HEK293 (cell line): ENCODE measurements around the gene CFAP69.

Experiments
- CTCF ChIA-PET: fragments of 350-600 bp; formaldehyde crosslinking; extraction: SDS; loops from one replicate; lab custom pipeline; 2021; ENCODE audit warnings: antibody characterized with exemption; lab: Yijun Ruan, JAX
- POLR2A ChIA-PET: fragments of 300-600 bp; formaldehyde crosslinking; extraction: SDS; loops from one replicate; lab custom pipeline; 2020; ENCODE audit warnings: antibody characterized with exemption, inconsistent platforms; lab: Yijun Ruan, JAX
- H3K27ac ChIP-seq: fragments of 200-500 bp; sonication (Bioruptor generic); 2 replicates; pipeline ENCODE4 v1.5.1; 2014; ENCODE audit warnings: low read depth, low read length, control low read depth, inconsistent platforms; ENCODE audit errors: extremely low read depth
- H3K36me3 ChIP-seq, 2 experiments: fragments of 200-500 bp in 1 of 2; sonication (Bioruptor generic) in 1 of 2; 1 replicate in 1 of 2; 2 replicates in 1 of 2; pipeline ENCODE4 v1.5.1; 2014 to 2017; ENCODE audit warnings: inconsistent platforms in 2 of 2, low read length in 2 of 2; ENCODE audit not compliant: control insufficient read depth in 2 of 2, insufficient read depth in 1 of 2
- H3K4me1 ChIP-seq: fragments of 200-500 bp; sonication (Bioruptor generic); 2 replicates; pipeline ENCODE4 v1.5.1; 2014; ENCODE audit warnings: mild to moderate bottlenecking, low read length, inconsistent platforms; ENCODE audit not compliant: control insufficient read depth, insufficient read depth
- H3K4me3 ChIP-seq: 2 replicates; pipeline ENCODE4 v1.5.1; 2011; ENCODE audit warnings: low read depth, mild to moderate bottlenecking, control low read depth, low read length, moderate library complexity
- H3K9me3 ChIP-seq: fragments of 200-500 bp; sonication (Bioruptor generic); 2 replicates; pipeline ENCODE4 v1.5.1; 2014; ENCODE audit warnings: low read depth, low read length, inconsistent platforms; ENCODE audit not compliant: control insufficient read depth, insufficient read depth
- BCL11A ChIP-seq: fragments of 450-650 bp; formaldehyde crosslinking; IDR thresholded peaks from 2 replicates; pipeline ENCODE4 v1.5.1; 2016; ENCODE audit warnings: low read depth, missing biosample characterization, missing genetic modification characterization
- EGR2 ChIP-seq: fragments of 450-650 bp; formaldehyde crosslinking; IDR thresholded peaks from 2 replicates; pipeline ENCODE4 v1.5.1; 2016; ENCODE audit warnings: low read depth, missing biosample characterization, missing genetic modification characterization
- GLI2 ChIP-seq: fragments of 450-650 bp; formaldehyde crosslinking; IDR thresholded peaks from 2 replicates; pipeline ENCODE4; 2017; ENCODE audit warnings: missing biosample characterization, missing genetic modification characterization, low read depth, borderline replicate concordance
- PATZ1 ChIP-seq: fragments of 450-650 bp; formaldehyde crosslinking; IDR thresholded peaks from 2 replicates; pipeline ENCODE4 v1.5.1; 2016; ENCODE audit warnings: missing biosample characterization, missing genetic modification characterization
- PRDM10 ChIP-seq: fragments of 450-650 bp; formaldehyde crosslinking; IDR thresholded peaks from 2 replicates; pipeline ENCODE4 v1.5.1; 2016; ENCODE audit warnings: missing biosample characterization, missing genetic modification characterization
- WT1 ChIP-seq: fragments of 450-650 bp; formaldehyde crosslinking; IDR thresholded peaks from 2 replicates; pipeline ENCODE4 v1.5.1; 2016; ENCODE audit warnings: missing biosample characterization, missing genetic modification characterization
- ZBTB20 ChIP-seq: fragments of 450-650 bp; formaldehyde crosslinking; IDR thresholded peaks from 2 replicates; pipeline ENCODE4 v1.5.1; 2016; ENCODE audit warnings: missing biosample characterization, missing genetic modification characterization
- ZNF140 ChIP-seq: fragments of 450-650 bp; formaldehyde crosslinking; IDR thresholded peaks from 2 replicates; pipeline ENCODE4 v1.5.1; 2016; ENCODE audit warnings: missing biosample characterization, missing genetic modification characterization
- ZNF16 ChIP-seq: fragments of 450-650 bp; formaldehyde crosslinking; IDR thresholded peaks from 2 replicates; pipeline ENCODE4 v1.5.1; 2016; ENCODE audit warnings: low read depth, missing biosample characterization, missing genetic modification characterization
- ZNF23 ChIP-seq: fragments of 450-650 bp; formaldehyde crosslinking; IDR thresholded peaks from 2 replicates; pipeline ENCODE4 v1.5.1; 2016; ENCODE audit warnings: missing biosample characterization, missing genetic modification characterization, borderline replicate concordance
- ZNF248 ChIP-seq: fragments of 450-650 bp; formaldehyde crosslinking; IDR thresholded peaks from 2 replicates; pipeline ENCODE4 v1.5.1; 2017; ENCODE audit warnings: missing biosample characterization, missing genetic modification characterization
- ZNF26 ChIP-seq: fragments of 450-650 bp; formaldehyde crosslinking; IDR thresholded peaks from 2 replicates; pipeline ENCODE4 v1.5.1; 2016; ENCODE audit warnings: missing biosample characterization, missing genetic modification characterization
- ZNF473 ChIP-seq: fragments of 450-650 bp; formaldehyde crosslinking; IDR thresholded peaks from 2 replicates; pipeline ENCODE4 v1.5.1; 2017; ENCODE audit warnings: missing biosample characterization, missing genetic modification characterization
- ZNF48 ChIP-seq: fragments of 450-650 bp; formaldehyde crosslinking; IDR thresholded peaks from 2 replicates; pipeline ENCODE4 v1.5.1; 2016; ENCODE audit warnings: missing biosample characterization, missing genetic modification characterization
- ZNF529 ChIP-seq: fragments of 450-650 bp; formaldehyde crosslinking; IDR thresholded peaks from 2 replicates; pipeline ENCODE4 v1.5.1; 2017; ENCODE audit warnings: missing genetic modification characterization, missing biosample characterization; ENCODE audit not compliant: insufficient replicate concordance
- ZNF596 ChIP-seq: fragments of 450-650 bp; IDR thresholded peaks from 2 replicates; pipeline ENCODE4 v1.5.0; 2018; ENCODE audit warnings: missing biosample characterization, mild to moderate bottlenecking, missing genetic modification characterization, moderate library complexity
- ZNF600 ChIP-seq: fragments of 450-650 bp; formaldehyde crosslinking; IDR thresholded peaks from 2 replicates; pipeline ENCODE4 v1.5.1; 2016; ENCODE audit warnings: missing biosample characterization, missing genetic modification characterization
- ZNF654 ChIP-seq: fragments of 450-650 bp; formaldehyde crosslinking; IDR thresholded peaks from 2 replicates; pipeline ENCODE4 v1.5.1; 2016; ENCODE audit warnings: low read depth, missing biosample characterization, missing genetic modification characterization
- ZNF660 ChIP-seq: fragments of 450-650 bp; IDR thresholded peaks from 2 replicates; pipeline ENCODE4 v1.5.1; 2018; ENCODE audit warnings: missing biosample characterization, mild to moderate bottlenecking, missing genetic modification characterization
- ZNF677 ChIP-seq: fragments of 450-650 bp; IDR thresholded peaks from 2 replicates; pipeline ENCODE4 v1.5.0; 2018; ENCODE audit warnings: missing biosample characterization, mild to moderate bottlenecking, missing genetic modification characterization, moderate library complexity
- ZNF777 ChIP-seq: fragments of 450-650 bp; formaldehyde crosslinking; IDR thresholded peaks from 2 replicates; pipeline ENCODE4 v1.5.1; 2017; ENCODE audit warnings: missing biosample characterization, missing genetic modification characterization, borderline replicate concordance
- TF ChIP-seq, protein P1 (sequence below): fragments of 450-650 bp; formaldehyde crosslinking; IDR thresholded peaks from 2 replicates; pipeline ENCODE4 v1.5.1; 2017; ENCODE audit warnings: missing biosample characterization, missing genetic modification characterization
- TF ChIP-seq, protein P2 (sequence below): fragments of 450-650 bp; formaldehyde crosslinking; optimal IDR thresholded peaks from 2 replicates; pipeline ENCODE3; 2016; ENCODE audit warnings: missing biosample characterization, mild to moderate bottlenecking, missing genetic modification characterization

The CFAP69 gene

GRCh38 chr7:90271753-90272152 is 26.8 kb downstream of the CFAP69 start:
- H3K36me3 ChIP-seq: no peaks in the 10 kb centered on the region
- no peak for TF ChIP-seq GLI2 (tag by site-specific recombination)
- TF ChIP-seq ZNF654 (tag by site-specific recombination): no peak
- no peak for TF ChIP-seq PRDM10 (tag by site-specific recombination)
- TF ChIP-seq PATZ1: no peak
- no peak for TF ChIP-seq ZNF529 (tag by site-specific recombination)
- TF ChIP-seq ZNF48: no peak
- no peak for TF ChIP-seq ZNF660
- TF ChIP-seq, protein P1, sequence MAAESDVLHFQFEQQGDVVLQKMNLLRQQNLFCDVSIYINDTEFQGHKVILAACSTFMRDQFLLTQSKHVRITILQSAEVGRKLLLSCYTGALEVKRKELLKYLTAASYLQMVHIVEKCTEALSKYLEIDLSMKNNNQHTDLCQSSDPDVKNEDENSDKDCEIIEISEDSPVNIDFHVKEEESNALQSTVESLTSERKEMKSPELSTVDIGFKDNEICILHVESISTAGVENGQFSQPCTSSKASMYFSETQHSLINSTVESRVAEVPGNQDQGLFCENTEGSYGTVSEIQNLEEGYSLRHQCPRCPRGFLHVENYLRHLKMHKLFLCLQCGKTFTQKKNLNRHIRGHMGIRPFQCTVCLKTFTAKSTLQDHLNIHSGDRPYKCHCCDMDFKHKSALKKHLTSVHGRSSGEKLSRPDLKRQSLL (tag by site-specific recombination): no peak
- TF ChIP-seq, all 188 proteins: peak for 0
- POLR2A ChIA-PET: no interaction called here
- Histone ChIP-seq H3K4me3 (no peak overlapping the region), H3K4me1 (no peaks in the 10 kb centered on the region), H3K9me3 (no peaks in the 10 kb centered on the region), H3K27ac (no peak overlapping the region)
- CTCF ChIA-PET: interaction anchor here (1.3 kb wide), 1 partner anchor 8 kb away, joined by 4 read pairs; no protein-coding TSS in a partner anchor

DNA sequence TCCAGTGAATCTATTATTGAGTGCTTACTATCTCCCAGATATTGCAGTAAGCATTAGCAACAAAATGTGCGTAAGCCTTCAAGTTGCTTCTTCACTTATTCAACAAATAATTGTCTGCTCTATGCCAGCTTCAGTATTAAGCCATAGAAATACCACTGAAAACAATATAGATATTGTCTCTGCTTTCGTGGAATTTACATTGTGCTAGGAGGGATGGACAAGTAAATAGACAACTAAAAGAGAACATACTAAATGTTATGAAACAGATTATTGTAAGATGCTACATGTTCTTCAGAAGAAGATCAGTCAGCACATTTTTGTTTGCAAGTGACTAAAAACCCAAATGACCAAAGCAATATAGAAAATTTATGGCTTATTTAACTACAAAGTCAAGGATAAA is 27.3 kb downstream of the CFAP69 start:
- no peak for TF ChIP-seq ZNF600 (tag by site-specific recombination)
- TF ChIP-seq ZNF26 (tag by site-specific recombination): no peak
- no peak for TF ChIP-seq ZNF23 (tag by site-specific recombination)
- TF ChIP-seq BCL11A: no peak
- H3K9me3 ChIP-seq: no peaks in the 10 kb centered on the region
- ChIA-PET POLR2A (no interaction called here), CTCF (interaction anchor here (1.3 kb wide), 1 partner anchor 8 kb away, joined by 4 read pairs; no protein-coding TSS in a partner anchor)
- no peaks in the 10 kb centered on the region for H3K36me3 ChIP-seq
- no peak overlapping the region for H3K27ac ChIP-seq
- H3K4me1 ChIP-seq: no peaks in the 10 kb centered on the region
- H3K4me3 ChIP-seq: no peak overlapping the region

DNA sequence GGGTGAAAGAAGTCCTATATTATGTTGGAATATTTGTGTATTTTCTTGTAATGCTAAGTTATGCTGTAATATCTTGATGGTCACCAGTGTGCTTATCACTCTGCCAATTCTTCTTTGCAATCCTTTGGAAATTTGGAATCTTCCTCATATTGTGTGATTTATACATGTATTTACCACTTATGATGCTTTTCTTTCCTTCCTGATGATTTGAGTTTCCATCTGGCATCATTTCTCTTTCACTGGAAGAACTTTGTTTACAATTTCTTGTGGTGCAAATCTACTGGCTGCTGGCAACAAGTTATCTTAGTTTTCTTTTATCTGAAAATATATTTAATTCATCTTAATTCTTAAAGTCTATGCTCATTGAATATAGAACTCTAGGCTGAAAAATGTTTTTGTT is 29.2 kb downstream of the CFAP69 start:
- no peaks in the 10 kb centered on the region for H3K36me3 ChIP-seq
- CTCF ChIA-PET: no interaction called here
- no peaks in the 10 kb centered on the region for H3K4me1 ChIP-seq
- no peak overlapping the region for H3K27ac ChIP-seq
- no peak overlapping the region for H3K4me3 ChIP-seq
- POLR2A ChIA-PET: no interaction called here
- no peaks in the 10 kb centered on the region for H3K9me3 ChIP-seq
- TF ChIP-seq ZNF596 (tag by site-specific recombination) (no peak), ZNF248 (tag by site-specific recombination) (no peak), ZNF140 (no peak), ZBTB20 (tag by site-specific recombination) (no peak), ZNF473 (tag by site-specific recombination) (no peak), ZNF777 (tag by site-specific recombination) (no peak), WT1 (tag by site-specific recombination) (no peak), ZNF660 (no peak), ZNF16 (no peak), ZNF677 (tag by site-specific recombination) (no peak), EGR2 (tag by site-specific recombination) (no peak)
- TF ChIP-seq, protein P2, sequence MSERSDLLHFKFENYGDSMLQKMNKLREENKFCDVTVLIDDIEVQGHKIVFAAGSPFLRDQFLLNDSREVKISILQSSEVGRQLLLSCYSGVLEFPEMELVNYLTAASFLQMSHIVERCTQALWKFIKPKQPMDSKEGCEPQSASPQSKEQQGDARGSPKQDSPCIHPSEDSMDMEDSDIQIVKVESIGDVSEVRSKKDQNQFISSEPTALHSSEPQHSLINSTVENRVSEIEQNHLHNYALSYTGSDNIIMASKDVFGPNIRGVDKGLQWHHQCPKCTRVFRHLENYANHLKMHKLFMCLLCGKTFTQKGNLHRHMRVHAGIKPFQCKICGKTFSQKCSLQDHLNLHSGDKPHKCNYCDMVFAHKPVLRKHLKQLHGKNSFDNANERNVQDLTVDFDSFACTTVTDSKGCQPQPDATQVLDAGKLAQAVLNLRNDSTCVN: no peak
